BE2C (cell line): Measurements from ENCODE around the gene TOB1.

Experiments
- DNase-seq: peaks from one replicate; pipeline ENCODE4 v3.0.0-alpha.2; 2020
- H3K27me3 ChIP-seq: fragments of 250-450 bp; sonication (Bioruptor Pico); 2 replicates; pipeline ENCODE4 v1.5.1; 2020; ENCODE audit warnings: mild to moderate bottlenecking
- H3K36me3 ChIP-seq: fragments of 250-450 bp; sonication (Bioruptor Pico); 2 replicates; pipeline ENCODE4 v1.5.1; 2020; ENCODE audit warnings: mild to moderate bottlenecking
- H3K4me1 ChIP-seq: fragments of 250-450 bp; sonication (Bioruptor Pico); 2 replicates; pipeline ENCODE4 v1.5.1; 2020
- H3K4me3 ChIP-seq: 2 replicates; pipeline ENCODE4 v1.5.1; 2011; ENCODE audit warnings: low read depth, low read length
- H3K9me3 ChIP-seq: fragments of 250-450 bp; sonication (Bioruptor Pico); 2 replicates; pipeline ENCODE4 v1.5.1; 2020
- TF ChIP-seq, protein P1 (sequence below): IDR thresholded peaks from 2 replicates; pipeline ENCODE4 v1.5.1; 2012; ENCODE audit warnings: mild to moderate bottlenecking, low read depth, low read length

The TOB1 gene

DNA sequence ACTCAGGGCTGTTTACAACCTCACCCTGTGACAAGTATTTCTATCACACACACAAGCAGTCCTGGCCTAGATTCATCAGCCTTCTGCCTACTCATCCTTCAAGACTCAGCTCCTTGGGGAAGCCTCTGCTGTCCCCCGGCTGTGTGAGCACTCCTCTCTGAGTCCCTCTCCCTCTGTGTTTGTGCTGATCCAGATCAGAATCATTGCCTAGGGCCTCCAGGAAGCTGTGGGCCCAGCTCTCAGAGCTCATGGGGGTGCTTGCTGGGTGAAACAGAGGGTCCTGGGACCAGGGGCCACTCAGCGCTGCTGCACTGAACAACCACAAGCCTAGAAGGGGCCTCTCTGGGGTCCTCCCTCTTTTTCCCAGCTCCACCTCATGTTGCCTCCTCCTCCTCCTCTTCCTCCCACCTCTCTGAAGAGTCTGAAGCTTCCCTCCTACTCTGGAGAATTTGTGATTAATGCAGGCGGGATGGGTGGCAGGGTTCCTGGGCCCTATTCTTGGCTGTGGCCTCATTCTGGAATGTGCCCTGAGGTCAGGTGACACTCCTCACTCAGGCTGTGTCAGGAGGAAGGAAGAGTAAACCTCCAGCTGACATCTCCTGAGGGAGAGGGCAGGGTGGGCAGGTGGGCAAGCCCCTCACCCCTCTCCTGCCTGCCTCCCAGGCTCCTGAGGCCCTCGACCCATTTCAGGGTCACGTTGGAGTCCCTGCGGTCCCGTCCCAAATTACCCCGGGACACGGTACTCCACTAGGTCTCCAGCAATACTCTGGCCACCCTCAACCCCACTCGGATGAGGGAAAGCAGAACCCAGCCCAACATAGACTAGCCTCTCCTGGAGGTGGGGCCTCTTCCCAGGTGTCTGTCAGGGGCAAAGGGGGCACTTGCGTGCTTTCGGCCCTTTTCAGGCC, 20.7 kb downstream of the TOB1 start:
- DNase-seq: no peak
- Histone ChIP-seq H3K9me3 (no peaks in the 10 kb centered on the region), H3K4me3 (no peak overlapping the region), H3K27me3 (no peaks in the 10 kb centered on the region), H3K36me3 (no peaks in the 10 kb centered on the region), H3K4me1 (peaks cover 11% of the 10 kb centered on the region)
- TF ChIP-seq, protein P1, sequence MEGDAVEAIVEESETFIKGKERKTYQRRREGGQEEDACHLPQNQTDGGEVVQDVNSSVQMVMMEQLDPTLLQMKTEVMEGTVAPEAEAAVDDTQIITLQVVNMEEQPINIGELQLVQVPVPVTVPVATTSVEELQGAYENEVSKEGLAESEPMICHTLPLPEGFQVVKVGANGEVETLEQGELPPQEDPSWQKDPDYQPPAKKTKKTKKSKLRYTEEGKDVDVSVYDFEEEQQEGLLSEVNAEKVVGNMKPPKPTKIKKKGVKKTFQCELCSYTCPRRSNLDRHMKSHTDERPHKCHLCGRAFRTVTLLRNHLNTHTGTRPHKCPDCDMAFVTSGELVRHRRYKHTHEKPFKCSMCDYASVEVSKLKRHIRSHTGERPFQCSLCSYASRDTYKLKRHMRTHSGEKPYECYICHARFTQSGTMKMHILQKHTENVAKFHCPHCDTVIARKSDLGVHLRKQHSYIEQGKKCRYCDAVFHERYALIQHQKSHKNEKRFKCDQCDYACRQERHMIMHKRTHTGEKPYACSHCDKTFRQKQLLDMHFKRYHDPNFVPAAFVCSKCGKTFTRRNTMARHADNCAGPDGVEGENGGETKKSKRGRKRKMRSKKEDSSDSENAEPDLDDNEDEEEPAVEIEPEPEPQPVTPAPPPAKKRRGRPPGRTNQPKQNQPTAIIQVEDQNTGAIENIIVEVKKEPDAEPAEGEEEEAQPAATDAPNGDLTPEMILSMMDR: no peak

DNA sequence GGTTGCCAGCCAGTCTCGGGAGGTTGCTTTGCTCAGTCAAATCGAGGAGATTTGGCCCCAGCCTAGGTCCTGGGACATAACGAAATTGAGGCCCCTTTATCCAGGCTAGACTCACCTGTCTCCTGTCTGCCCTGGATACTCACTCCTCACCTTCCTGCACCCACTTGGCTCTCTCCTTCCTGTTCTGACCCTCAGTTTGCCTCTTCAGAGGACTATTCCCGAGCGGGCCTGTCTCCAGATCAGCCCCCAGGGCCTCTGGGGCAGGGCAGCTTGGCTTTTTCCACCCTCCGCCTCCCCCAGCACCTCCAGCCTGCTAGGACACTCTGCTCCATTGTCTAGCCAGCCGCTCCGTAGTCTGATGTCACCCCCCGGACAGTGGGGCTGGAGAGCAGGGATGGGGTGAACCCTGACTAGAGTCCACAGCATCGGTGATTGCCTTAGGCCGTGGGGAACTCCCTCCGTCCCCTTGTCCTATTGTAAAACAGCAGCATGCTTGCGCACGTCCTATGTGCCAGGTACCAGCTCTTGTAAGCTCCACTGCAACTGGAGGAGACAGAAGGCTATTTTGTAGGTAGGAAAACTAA, 21.9 kb downstream of the TOB1 start:
- no peaks in the 10 kb centered on the region for H3K27me3 ChIP-seq
- TF ChIP-seq, protein P1: no peak
- H3K36me3 ChIP-seq: no peaks in the 10 kb centered on the region
- H3K4me1 ChIP-seq: peaks cover 2% of the 10 kb centered on the region; the same call in 1 of the 2 replicates
- DNase-seq: no peak
- no peak overlapping the region for H3K4me3 ChIP-seq
- H3K9me3 ChIP-seq: no peaks in the 10 kb centered on the region

DNA sequence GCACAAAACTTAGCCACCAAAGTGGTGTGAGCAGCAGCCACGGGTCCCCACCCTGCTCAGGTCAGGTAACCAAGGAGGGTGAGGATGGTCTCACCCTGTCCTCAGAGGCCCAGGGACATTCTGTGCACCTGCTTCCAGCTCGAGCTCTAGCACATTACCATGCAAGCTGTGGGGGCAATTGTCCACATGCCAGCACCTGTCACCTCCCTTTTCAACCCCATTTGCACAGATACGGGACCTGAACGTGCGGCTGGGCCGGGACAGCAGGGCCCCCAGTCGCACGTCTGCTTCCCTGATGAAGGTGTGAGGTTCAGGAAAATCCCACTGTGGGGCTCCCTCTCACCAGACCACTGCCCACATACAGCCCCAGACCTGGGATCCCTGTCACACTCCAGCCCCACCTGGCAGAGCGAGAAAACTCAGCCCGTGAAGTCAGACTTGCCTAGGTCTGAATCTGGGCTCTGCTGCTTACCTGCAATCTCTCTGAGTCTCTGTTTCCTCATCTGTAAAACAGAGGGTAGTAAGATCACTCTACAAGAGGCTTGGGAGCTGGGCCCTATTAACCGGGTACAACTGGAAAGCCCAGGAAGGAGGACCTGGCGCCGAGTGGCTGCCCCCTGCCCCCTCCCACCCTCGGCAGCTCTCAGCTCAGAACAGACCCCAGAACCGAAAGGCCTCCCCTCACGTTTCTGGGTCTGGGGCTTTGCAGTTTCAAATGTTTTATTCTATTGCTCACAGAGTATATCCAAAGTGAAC, 22.8 kb downstream of the TOB1 start:
- TF ChIP-seq, protein P1: no peak
- Histone ChIP-seq H3K27me3 (no peaks in the 10 kb centered on the region), H3K4me1 (peaks cover 2% of the 10 kb centered on the region; the same call in 1 of the 2 replicates), H3K36me3 (no peaks in the 10 kb centered on the region), H3K4me3 (no peak overlapping the region), H3K9me3 (no peaks in the 10 kb centered on the region)
- no peak for DNase-seq

DNA sequence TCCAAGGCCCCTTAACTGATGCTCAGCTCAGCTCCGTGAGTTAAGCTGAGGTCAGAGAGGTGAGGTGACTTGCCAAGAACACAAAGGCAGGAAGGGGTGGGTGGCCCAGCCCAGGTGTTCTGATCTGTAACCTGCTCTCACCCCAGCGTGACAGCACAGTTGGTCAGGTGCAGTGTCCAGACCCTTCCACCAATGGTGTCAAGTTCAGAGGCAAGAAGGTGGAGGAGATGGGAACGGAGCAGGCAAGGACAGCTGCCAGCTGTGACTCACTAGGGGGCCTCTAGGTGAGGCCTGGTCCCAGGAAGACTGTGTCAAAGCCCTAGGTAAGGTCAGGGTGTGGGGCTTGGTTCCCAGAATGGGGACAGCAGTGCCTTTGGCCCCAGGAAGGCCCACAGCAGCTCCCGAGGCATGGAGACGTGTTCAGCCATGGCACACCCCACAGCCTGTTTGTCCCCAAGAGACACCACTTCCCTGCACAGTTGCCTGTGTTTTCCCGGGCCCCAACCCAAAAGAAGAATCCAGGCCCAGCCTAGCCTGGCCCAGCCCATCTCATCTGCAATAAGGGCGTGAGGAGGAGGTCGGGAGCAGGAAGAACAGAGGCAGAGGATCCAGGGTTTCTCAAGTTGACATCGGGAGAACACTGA, 23.5 kb downstream of the TOB1 start:
- Histone ChIP-seq H3K36me3 (no peaks in the 10 kb centered on the region), H3K4me1 (peaks cover 2% of the 10 kb centered on the region; the same call in 1 of the 2 replicates), H3K27me3 (no peaks in the 10 kb centered on the region), H3K4me3 (no peak overlapping the region), H3K9me3 (no peaks in the 10 kb centered on the region)
- TF ChIP-seq, protein P1: no peak
- no peak for DNase-seq

DNA sequence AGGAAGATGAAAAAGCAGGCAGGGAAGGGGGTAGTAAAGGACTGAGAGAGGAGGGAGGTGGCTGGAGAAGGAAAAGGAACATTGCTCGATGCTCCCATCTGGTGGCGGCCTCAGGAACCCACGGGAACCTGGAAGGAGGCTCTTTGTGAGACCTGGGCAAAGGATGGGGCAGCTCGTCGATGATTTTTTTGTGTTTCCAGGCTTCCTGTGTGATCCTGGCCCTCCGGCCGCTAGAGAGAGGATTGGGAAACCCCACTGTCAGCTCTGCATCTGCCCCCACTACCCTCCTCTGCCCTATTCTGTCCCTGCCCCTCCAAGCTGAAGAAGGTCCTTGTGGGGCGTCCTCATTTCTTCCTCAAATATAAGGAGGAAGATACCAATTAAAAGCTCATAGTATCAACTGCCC, 24.2 kb downstream of the TOB1 start:
- TF ChIP-seq, protein P1: peak; percentile 88
- Histone ChIP-seq H3K4me1 (peaks cover 2% of the 10 kb centered on the region; the same call in 1 of the 2 replicates), H3K36me3 (no peaks in the 10 kb centered on the region), H3K27me3 (no peaks in the 10 kb centered on the region), H3K4me3 (no peak overlapping the region), H3K9me3 (no peaks in the 10 kb centered on the region)
- DNase-seq: peak; percentile 82
